ENCODE data around the gene EXPH5. TPM values are rescaled to one million over a fixed set of nuclear protein-coding genes. Genes with fewer than 3 reads are reported as not detected.

Gene EXPH5
- total RNA-seq, 1 experiment from 2014 or later, result 36.3 TPM

- CTCF ChIA-PET, result no interaction called here
- Histone ChIP-seq H3K27me3 (ENCODE audit: insufficient read depth, low read depth) (no peaks in the 10 kb centered on the region), H3K4me1 (replicated peaks; ENCODE audit: insufficient read depth) (peaks cover 37% of the 10 kb centered on the region), H3K9me3 (ENCODE audit: insufficient read depth, low read depth) (no peaks in the 10 kb centered on the region), H3K4me2 (no peak overlapping the region), H3K9me2 (ENCODE audit: insufficient read depth) (no peaks in the 10 kb centered on the region), H3F3A (ENCODE audit: insufficient read depth, low read depth) (peaks cover 17% of the 10 kb centered on the region), H2AFZ (no peak overlapping the region), H3K4me3 (no peak overlapping the region), H3K36me3 (ENCODE audit: low read depth) (no peaks in the 10 kb centered on the region), H3K79me2 (ENCODE audit: low read depth) (no peaks in the 10 kb centered on the region), H3K27ac (no peak overlapping the region), H4K20me1 (ENCODE audit: insufficient read depth) (no peaks in the 10 kb centered on the region)
- no peak for DNase-seq
- POLR2A ChIA-PET (ENCODE audit: unreplicated experiment), result no interaction called here
- intact Hi-C loops (cut with micrococcal nuclease; ENCODE audit: unreplicated experiment), result no loop called here
- no peak for TF ChIP-seq EZH2 (IDR thresholded peaks at IDR 0.05; ENCODE audit: low read depth)
- TF ChIP-seq, protein P1, sequence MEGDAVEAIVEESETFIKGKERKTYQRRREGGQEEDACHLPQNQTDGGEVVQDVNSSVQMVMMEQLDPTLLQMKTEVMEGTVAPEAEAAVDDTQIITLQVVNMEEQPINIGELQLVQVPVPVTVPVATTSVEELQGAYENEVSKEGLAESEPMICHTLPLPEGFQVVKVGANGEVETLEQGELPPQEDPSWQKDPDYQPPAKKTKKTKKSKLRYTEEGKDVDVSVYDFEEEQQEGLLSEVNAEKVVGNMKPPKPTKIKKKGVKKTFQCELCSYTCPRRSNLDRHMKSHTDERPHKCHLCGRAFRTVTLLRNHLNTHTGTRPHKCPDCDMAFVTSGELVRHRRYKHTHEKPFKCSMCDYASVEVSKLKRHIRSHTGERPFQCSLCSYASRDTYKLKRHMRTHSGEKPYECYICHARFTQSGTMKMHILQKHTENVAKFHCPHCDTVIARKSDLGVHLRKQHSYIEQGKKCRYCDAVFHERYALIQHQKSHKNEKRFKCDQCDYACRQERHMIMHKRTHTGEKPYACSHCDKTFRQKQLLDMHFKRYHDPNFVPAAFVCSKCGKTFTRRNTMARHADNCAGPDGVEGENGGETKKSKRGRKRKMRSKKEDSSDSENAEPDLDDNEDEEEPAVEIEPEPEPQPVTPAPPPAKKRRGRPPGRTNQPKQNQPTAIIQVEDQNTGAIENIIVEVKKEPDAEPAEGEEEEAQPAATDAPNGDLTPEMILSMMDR (conservative IDR thresholded peaks at IDR 0.05), result no peak
- no TSS peak for BruUV-seq (replicated peaks)
Observed at GRCh38 chr11:108614086-108614485, 20.5 kb upstream of the EXPH5 start.

DNA sequence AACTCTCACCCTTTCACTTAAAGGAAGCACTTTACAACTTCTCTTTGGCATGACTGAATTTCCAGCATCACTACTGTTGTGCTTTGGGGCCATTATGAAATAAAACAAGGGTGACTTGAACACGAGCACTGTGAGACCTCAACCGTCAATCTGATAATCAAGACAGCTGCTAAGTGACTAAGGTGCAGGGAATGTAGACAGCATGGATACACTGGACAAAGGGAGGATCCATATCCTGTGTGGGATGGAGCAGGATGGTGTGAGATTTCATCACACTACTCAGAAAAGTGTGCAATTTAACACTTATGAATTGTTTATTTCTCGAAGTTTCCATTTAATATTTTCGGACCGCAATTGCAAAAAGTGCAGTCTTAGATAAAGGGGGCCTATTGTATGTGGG lies 16.1 kb upstream of the EXPH5 start:
- H3K4me2 ChIP-seq, result no peak overlapping the region
- no peak overlapping the region for H3K27ac ChIP-seq
- H3K79me2 ChIP-seq (ENCODE audit: low read depth), result no peaks in the 10 kb centered on the region
- no peak overlapping the region for H2AFZ ChIP-seq
- peak in 1 of 2 experiments; percentile 66 for DNase-seq
- ChIA-PET CTCF (no interaction called here), POLR2A (ENCODE audit: unreplicated experiment) (no interaction called here)
- H4K20me1 ChIP-seq (ENCODE audit: insufficient read depth), result no peaks in the 10 kb centered on the region
- no peaks in the 10 kb centered on the region for H3K36me3 ChIP-seq (ENCODE audit: low read depth)
- H3K4me3 ChIP-seq, result no peak overlapping the region
- intact Hi-C loops (cut with micrococcal nuclease; ENCODE audit: unreplicated experiment), result no loop called here
- BruUV-seq (replicated peaks), result no TSS peak
- TF ChIP-seq EZH2 (IDR thresholded peaks at IDR 0.05; ENCODE audit: low read depth), result no peak
- TF ChIP-seq, protein P1 (conservative IDR thresholded peaks at IDR 0.05), result no peak
- no peaks in the 10 kb centered on the region for H3K9me2 ChIP-seq (ENCODE audit: insufficient read depth)
- peaks cover 19% of the 10 kb centered on the region for H3F3A ChIP-seq (ENCODE audit: insufficient read depth, low read depth)
- H3K9me3 ChIP-seq (ENCODE audit: insufficient read depth, low read depth), result no peaks in the 10 kb centered on the region
- no peaks in the 10 kb centered on the region for H3K27me3 ChIP-seq (ENCODE audit: insufficient read depth, low read depth)
- H3K4me1 ChIP-seq (replicated peaks; ENCODE audit: insufficient read depth), result peaks cover 31% of the 10 kb centered on the region

- DNase-seq, result no peak
- Histone ChIP-seq H3F3A (ENCODE audit: insufficient read depth, low read depth) (peaks cover 19% of the 10 kb centered on the region), H3K27ac (no peak overlapping the region), H3K4me1 (replicated peaks; ENCODE audit: insufficient read depth) (peaks cover 31% of the 10 kb centered on the region), H3K9me3 (ENCODE audit: insufficient read depth, low read depth) (no peaks in the 10 kb centered on the region), H3K36me3 (ENCODE audit: low read depth) (no peaks in the 10 kb centered on the region), H2AFZ (no peak overlapping the region), H3K27me3 (ENCODE audit: insufficient read depth, low read depth) (no peaks in the 10 kb centered on the region), H3K79me2 (ENCODE audit: low read depth) (no peaks in the 10 kb centered on the region), H3K9me2 (ENCODE audit: insufficient read depth) (no peaks in the 10 kb centered on the region), H4K20me1 (ENCODE audit: insufficient read depth) (no peaks in the 10 kb centered on the region), H3K4me2 (no peak overlapping the region), H3K4me3 (no peak overlapping the region)
- intact Hi-C loops (cut with micrococcal nuclease; ENCODE audit: unreplicated experiment), result no loop called here
- BruUV-seq (replicated peaks), result no TSS peak
- ChIA-PET POLR2A (ENCODE audit: unreplicated experiment) (no interaction called here), CTCF (interaction anchor here (0.7 kb wide), 1 partner anchor 44 kb away, joined by 6 read pairs; no protein-coding TSS in a partner anchor)
- TF ChIP-seq, protein P1 (conservative IDR thresholded peaks at IDR 0.05), result no peak
- no peak for TF ChIP-seq EZH2 (IDR thresholded peaks at IDR 0.05; ENCODE audit: low read depth)
Observed at GRCh38 chr11:108608548-108608947, 15.0 kb upstream of the EXPH5 start.
